ENCODE results near the gene PLB1. TPM values are rescaled to one million over a fixed set of nuclear protein-coding genes. Genes with fewer than 3 reads are reported as not detected.

Gene PLB1
- total RNA-seq, 2 donors from 2014 or later: 7.4 to 9.6 TPM

DNA sequence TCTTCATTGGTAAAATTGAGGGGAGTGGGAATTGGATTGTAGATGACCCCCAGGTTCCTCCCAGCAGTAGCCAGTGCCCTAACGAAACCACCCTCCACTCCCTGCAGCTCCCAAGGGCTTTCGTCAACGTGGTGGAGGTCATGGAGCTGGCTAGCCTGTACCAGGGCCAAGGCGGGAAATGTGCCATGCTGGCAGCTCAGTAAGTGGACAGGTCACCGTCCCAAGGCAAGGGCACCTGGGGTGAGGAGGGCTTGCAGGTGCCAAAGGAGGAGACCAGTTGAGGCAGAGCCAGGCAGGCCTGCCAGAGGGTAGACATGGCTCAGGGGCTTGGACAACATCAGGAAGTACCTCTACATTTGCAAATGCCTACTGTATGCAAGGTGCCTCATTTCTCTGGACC lies 133.1 kb downstream of the PLB1 start:
- H3K9me3 ChIP-seq: no peaks in the 10 kb centered on the region
- no peaks in the 10 kb centered on the region for H3K27me3 ChIP-seq (replicated peaks; ENCODE audit: insufficient read depth)
- H3K36me3 ChIP-seq: no peaks in the 10 kb centered on the region
- peaks cover 4% of the 10 kb centered on the region for H3K4me1 ChIP-seq (replicated peaks)
- WGBS: 86% methylated on average over 5 of the region's 5 CpGs
- H3K27ac ChIP-seq: peak overlapping the region; percentile 84 to 90
- TF ChIP-seq, protein P1, sequence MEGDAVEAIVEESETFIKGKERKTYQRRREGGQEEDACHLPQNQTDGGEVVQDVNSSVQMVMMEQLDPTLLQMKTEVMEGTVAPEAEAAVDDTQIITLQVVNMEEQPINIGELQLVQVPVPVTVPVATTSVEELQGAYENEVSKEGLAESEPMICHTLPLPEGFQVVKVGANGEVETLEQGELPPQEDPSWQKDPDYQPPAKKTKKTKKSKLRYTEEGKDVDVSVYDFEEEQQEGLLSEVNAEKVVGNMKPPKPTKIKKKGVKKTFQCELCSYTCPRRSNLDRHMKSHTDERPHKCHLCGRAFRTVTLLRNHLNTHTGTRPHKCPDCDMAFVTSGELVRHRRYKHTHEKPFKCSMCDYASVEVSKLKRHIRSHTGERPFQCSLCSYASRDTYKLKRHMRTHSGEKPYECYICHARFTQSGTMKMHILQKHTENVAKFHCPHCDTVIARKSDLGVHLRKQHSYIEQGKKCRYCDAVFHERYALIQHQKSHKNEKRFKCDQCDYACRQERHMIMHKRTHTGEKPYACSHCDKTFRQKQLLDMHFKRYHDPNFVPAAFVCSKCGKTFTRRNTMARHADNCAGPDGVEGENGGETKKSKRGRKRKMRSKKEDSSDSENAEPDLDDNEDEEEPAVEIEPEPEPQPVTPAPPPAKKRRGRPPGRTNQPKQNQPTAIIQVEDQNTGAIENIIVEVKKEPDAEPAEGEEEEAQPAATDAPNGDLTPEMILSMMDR (IDR thresholded peaks at IDR 0.05): no peak
- TF ChIP-seq POLR2AphosphoS5 (IDR thresholded peaks at IDR 0.05) (no peak), POLR2A (IDR thresholded peaks at IDR 0.05) (no peak)
- H3K4me3 ChIP-seq: no peak overlapping the region
- no peak for DNase-seq (ENCODE audit: low spot score)
- intact Hi-C loops (cut with DNase I): loop anchor here (5.0 kb wide), 2 partner anchors 33 to 123 kb away; partner anchors contain the start of gene PPP1CB

DNA sequence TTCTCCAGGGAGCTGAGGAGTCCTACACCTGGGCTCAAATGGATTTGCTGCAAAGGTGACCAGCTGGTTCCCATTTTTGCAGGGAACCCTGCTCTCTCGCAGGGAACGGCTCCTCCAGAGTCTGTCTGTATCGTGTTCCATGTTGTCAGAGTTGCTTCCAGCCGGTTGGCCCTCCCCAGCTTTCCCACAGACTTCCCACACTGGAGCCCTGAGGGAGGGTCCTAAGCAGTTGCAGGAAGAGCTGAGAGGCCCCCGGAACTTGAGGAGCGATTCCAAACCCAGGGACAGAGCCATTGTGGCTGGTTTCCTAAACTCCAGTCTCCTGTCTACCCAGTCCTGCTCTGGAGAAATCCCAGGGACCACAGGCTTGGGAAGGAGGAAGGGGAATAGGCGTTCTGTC lies 134.1 kb downstream of the PLB1 start:
- no peak for TF ChIP-seq POLR2AphosphoS5 (IDR thresholded peaks at IDR 0.05)
- no peak for TF ChIP-seq POLR2A (IDR thresholded peaks at IDR 0.05)
- TF ChIP-seq, protein P1 (IDR thresholded peaks at IDR 0.05): no peak
- WGBS: 89% methylated on average over 7 of the region's 7 CpGs
- Histone ChIP-seq H3K4me1 (replicated peaks) (peaks cover 4% of the 10 kb centered on the region), H3K4me3 (no peak overlapping the region), H3K27ac (peak overlapping the region in 1 of 2 donors; percentile 36), H3K9me3 (no peaks in the 10 kb centered on the region), H3K27me3 (replicated peaks; ENCODE audit: insufficient read depth) (no peaks in the 10 kb centered on the region), H3K36me3 (no peaks in the 10 kb centered on the region)
- DNase-seq (ENCODE audit: low spot score): no peak
- intact Hi-C loops (cut with DNase I): loop anchor here (5.0 kb wide), 2 partner anchors 32 to 122 kb away; partner anchors contain the start of gene PPP1CB

DNA sequence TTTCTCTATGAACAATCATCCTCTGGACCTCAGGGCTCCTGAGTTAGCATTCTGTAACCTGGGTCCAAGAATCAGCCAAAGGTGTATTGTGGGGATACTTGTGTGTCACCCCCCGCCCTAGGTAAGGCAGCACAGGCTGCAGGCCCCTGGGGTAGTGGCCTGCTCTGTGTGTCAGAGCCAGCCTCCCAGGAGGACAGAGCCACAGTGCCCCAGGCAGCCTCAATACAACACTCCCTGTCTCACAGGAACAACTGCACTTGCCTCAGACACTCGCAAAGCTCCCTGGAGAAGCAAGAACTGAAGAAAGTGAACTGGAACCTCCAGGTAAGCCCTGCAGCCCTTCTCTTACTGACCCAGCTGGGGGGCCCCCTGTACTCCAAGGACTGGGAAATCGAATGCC lies 134.5 kb downstream of the PLB1 start:
- Histone ChIP-seq H3K36me3 (no peaks in the 10 kb centered on the region), H3K4me1 (replicated peaks) (peaks cover 4% of the 10 kb centered on the region), H3K9me3 (no peaks in the 10 kb centered on the region), H3K4me3 (no peak overlapping the region), H3K27me3 (replicated peaks; ENCODE audit: insufficient read depth) (no peaks in the 10 kb centered on the region), H3K27ac (no peak overlapping the region)
- 81% methylated on average over 3 of the region's 3 CpGs for WGBS
- intact Hi-C loops (cut with DNase I): no loop called here
- TF ChIP-seq, protein P1 (IDR thresholded peaks at IDR 0.05): no peak
- DNase-seq (ENCODE audit: low spot score): no peak

DNA sequence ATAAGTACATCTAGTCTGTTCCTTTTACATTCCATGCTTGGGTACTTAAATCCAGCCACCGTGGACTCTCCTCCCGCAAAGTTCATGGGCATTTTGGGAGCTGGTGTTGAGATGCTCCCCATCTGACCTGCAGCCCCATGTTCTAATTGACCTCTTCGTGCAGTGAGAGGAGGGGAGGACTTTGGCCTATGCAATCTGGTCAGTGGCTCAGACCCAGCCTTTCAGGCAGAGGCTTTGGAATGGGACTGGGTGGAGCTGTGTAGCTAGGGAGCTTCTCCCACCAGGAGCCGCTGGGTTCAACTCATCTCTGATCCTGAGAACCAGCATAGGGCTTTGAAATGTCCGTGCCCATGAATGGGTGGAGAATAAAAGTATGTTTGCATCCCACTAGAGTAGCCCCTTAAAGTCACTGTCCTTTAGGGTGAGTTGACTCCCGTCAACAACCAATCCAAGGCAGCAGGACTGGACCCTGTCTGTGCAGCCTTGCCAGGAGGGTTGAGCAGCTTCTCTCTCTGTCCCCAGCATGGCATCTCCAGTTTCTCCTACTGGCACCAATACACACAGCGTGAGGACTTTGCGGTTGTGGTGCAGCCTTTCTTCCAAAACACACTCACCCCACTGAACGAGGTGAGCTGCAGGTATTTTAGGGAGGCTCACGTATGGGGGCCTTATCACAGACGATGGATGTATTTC lies 135.8 kb downstream of the PLB1 start:
- no peak for DNase-seq (ENCODE audit: low spot score)
- H3K9me3 ChIP-seq: no peaks in the 10 kb centered on the region
- H3K27me3 ChIP-seq (replicated peaks; ENCODE audit: insufficient read depth): no peaks in the 10 kb centered on the region
- peaks cover 8% of the 10 kb centered on the region for H3K4me1 ChIP-seq (replicated peaks)
- H3K27ac ChIP-seq: no peak overlapping the region
- TF ChIP-seq POLR2A (IDR thresholded peaks at IDR 0.05) (no peak), POLR2AphosphoS5 (IDR thresholded peaks at IDR 0.05) (no peak)
- TF ChIP-seq, protein P1 (IDR thresholded peaks at IDR 0.05): no peak
- no peak overlapping the region for H3K4me3 ChIP-seq
- 89% methylated on average over 11 of the region's 11 CpGs for WGBS
- intact Hi-C loops (cut with DNase I): no loop called here
- no peaks in the 10 kb centered on the region for H3K36me3 ChIP-seq

DNA sequence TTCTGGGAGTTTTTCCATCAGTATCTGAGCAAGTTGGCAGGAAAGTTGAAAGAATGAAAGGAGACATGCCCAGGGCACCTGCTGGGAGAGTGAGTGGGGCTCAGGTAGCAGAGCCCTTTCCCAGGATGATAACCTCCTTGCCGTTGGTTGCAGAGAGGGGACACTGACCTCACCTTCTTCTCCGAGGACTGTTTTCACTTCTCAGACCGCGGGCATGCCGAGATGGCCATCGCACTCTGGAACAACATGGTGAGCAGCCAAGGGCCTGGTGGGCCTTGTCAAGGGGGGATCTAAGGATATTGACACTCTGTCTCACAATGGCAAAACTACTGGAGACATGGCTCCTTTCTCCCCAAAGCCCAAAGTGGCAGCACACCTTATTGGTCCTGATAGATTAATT lies 136.9 kb downstream of the PLB1 start:
- peak overlapping the region in 1 of 2 donors; percentile 86 for H3K27ac ChIP-seq
- no peak for TF ChIP-seq POLR2AphosphoS5 (IDR thresholded peaks at IDR 0.05)
- TF ChIP-seq, protein P1 (IDR thresholded peaks at IDR 0.05): no peak
- no peak for TF ChIP-seq POLR2A (IDR thresholded peaks at IDR 0.05)
- WGBS: over 99% methylated on average over 6 of the region's 6 CpGs
- no peak for DNase-seq (ENCODE audit: low spot score)
- intact Hi-C loops (cut with DNase I): no loop called here
- H3K4me3 ChIP-seq: no peak overlapping the region
- no peaks in the 10 kb centered on the region for H3K27me3 ChIP-seq (replicated peaks; ENCODE audit: insufficient read depth)
- H3K36me3 ChIP-seq: no peaks in the 10 kb centered on the region
- peaks cover 8% of the 10 kb centered on the region for H3K4me1 ChIP-seq (replicated peaks)
- no peaks in the 10 kb centered on the region for H3K9me3 ChIP-seq

All from prostate gland (tissue), 2 donors.